HG02852 (cell line): ENCODE results near the gene TMPRSS3.

Source experiments
- ATAC-seq: cut with Tn5 transposase; IDR thresholded peaks from one replicate; pipeline ENCODE4 v1.9.1; 2021; ENCODE audit warnings: mild to moderate bottlenecking, moderate library complexity; ENCODE audit not compliant: unreplicated experiment

TMPRSS3 gene

DNA sequence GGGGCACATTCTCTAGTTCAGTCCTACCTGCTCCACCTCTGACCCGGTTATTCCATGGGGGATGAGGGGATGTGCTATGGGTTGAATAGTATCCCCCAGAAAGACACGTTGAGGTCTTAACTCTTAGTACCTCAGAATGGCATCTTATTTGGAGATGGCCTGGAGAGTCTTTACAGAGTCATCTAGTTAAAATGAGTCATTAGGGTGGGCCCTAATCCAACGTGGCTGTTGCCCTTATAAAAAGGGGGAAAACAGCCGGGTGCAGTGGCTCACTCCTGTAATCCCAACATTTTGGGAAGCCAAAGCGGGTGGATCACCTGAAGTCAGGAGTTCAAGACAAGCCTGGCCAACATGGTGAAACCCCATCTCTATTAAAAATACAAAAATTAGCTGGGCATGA, 5.7 kb downstream of the TMPRSS3 start:
- ATAC-seq = no peak

DNA sequence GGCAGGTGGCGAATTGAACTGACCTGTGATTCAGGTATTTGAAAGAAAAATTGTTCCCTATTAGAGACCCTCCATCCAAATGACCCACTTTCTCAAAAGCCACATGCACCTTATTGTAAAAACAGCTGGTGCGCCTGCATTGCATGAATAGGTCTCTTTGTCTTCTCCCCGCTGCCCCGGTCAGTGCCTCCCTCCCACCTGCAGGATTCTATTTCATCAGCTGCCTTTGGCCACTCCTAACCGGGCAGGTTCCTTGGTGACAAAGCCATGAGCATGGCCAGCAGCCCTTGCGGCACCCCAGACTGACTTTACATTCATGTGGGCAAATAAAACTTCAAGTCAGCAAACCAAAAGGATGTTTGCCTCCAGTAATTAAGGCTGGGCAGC, 6.4 kb downstream of the TMPRSS3 start:
- no peak for ATAC-seq

DNA sequence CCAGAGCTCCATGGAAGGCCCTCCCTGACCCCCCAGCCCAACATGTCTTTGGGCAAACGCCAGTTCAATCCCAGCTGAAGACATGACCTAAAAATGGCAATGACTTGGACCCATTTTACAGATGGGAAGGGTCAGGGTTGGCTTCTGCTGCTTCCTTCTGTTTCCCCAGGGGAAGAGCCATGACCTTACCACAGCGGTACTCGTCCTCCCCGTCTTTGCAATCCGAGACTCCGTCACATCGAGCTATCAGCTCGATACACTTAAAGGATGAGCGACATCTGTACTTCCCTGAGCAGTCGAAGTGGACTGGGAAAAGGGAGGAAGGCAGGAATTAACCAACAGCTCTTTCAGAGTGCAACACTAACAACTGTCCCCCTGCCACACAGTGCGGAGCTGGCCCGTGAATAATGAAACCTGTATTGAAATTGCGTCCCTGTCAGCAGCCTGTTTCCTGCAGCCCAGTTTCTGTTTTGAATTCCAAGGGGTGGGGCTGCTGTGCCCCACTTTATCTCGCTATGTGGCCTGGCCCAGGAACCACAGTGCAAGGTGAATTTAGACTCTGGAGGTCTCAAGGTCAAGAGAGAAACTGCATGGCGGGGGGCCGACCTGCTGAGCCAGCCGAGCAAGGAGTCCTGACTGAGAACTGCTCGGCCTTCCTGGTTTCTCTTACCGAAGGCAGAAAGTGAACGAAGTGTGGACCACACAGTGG, 7.0 kb downstream of the TMPRSS3 start:
- no peak for ATAC-seq

DNA sequence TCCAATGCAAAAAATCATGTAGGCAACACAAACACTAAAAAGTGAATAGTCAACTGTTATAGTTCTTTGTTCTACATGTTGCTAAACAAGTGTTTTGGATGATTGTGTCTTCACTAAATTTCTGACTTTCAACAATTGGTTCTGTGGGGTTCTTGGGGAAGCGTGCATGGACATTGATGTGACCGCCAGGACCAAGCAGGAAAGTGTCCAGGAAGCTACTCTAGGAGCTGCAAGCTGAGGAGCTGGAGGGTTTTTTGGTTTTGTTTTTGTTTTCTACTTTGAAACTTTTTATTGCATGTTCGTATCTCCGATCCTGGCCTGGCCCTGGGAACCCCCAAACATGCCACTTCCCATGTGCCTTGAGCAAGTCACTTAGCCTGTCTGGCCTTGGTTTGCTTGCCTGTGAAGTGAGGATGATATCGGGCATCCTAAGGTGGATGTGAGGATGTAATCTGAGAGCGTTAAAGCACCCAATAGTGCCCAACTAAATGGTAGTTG, 8.0 kb downstream of the TMPRSS3 start:
- ATAC-seq = no peak

- no peak for ATAC-seq
Observed at GRCh38 chr21:42387164-42387563, 8.7 kb downstream of the TMPRSS3 start.

GRCh38 chr21:42386034-42386591, 9.7 kb downstream of the TMPRSS3 start:
- ATAC-seq = no peak

DNA sequence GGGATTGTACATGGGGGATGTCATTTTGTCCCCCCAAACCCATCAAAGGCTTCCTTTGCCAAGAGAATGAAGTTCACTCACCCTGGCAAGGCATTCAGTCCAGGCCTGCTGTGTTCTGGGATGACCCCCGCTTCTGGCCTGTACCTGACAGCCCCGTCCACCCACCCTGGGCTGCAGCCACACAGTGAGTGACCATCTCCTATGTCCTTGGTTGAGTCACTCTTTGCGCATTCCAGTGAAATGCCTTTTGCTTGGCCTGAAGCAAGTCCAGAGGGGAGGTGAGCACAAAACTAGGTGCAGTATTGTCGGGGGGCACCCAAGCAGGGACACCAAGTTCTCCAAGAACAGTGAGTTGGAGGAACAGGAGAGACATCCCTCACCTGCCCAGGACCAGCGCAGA, 10.2 kb downstream of the TMPRSS3 start:
- ATAC-seq = no peak

- ATAC-seq = no peak
Observed at GRCh38 chr21:42384989-42385388, 10.9 kb downstream of the TMPRSS3 start.

DNA sequence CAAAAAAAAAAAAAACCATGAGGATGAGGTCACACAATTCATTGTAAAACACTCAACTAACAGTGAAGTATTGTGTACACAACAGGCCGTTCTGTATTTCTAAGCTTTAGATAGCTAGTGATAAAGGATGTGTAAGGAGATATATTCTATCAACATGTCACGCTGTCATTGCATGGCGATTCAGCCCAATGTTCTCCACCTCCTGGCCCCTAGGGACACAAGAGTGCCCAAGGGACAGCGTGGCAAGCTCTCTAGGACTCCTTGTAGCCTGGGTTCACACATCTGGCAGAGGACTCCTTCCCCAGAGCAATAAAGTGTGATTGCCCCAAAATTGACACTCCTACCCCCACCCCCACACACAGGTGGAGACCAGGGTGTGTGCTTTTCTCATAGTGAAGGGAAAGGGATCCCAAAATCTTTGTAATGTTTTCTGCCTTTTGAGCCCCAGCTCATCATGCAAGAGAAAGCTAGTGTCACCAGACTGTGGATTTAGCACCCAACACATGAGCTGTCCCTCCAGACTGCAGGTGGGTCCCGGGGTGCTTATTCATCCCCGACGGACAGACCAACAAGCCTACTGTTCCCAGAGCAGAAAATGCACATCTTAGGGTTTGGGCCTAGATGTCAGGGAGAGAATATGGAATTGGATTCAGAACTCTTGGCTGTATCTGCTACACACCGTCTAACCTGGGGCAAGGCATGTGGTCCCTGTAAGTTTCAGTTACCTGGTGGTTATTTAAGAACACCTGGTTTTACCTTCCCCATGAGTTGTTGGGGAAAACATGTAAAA, 11.5 kb downstream of the TMPRSS3 start:
- no peak for ATAC-seq

- ATAC-seq = no peak
Observed at GRCh38 chr21:42383331-42383730, 12.5 kb downstream of the TMPRSS3 start.

DNA sequence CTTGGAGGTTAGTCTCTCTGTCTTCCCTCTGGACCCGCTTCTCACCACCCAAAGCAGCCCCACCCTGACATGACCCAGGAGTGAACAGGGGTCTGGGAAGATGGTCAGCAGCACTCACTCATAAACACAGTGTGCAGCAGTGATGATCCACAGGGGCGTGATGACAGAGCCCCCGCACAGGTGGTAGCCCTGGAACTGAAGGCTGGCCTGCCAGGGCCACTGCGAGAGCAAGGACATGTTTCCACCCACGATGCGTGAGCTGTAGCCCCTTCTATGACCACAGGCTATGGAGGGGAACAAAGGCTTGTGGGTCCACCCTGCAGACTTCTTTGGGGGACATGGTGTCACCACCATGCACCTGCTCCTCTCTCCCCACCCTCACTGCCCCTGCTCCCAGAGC, 12.9 kb downstream of the TMPRSS3 start:
- ATAC-seq = no peak

GRCh38 chr21:42381347-42381984, 14.4 kb downstream of the TMPRSS3 start:
- no peak for ATAC-seq

- no peak for ATAC-seq
Observed at GRCh38 chr21:42379426-42380215, 16.2 kb downstream of the TMPRSS3 start.

GRCh38 chr21:42378418-42378817, 17.4 kb downstream of the TMPRSS3 start:
- no peak for ATAC-seq

DNA sequence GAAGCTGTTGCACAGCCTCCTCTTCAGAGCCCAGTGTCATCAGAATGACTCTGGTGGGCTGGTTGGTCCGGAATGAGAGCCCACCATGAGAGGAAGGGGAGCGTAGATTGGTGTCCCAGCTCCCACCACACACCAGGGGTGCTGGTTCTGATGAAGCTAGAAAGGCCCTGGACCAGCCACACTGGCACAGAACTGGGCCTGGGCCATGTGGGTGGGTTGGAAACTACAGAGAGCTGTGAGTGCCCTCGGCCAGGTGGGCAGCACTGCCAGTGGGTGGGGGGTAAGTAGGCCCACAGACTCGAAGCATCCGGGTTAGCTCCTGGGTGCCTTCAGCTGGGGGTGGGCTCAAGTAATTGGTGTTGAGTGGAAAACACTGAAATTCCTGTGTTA, 17.9 kb downstream of the TMPRSS3 start:
- no peak for ATAC-seq

GRCh38 chr21:42377211-42377950, 18.5 kb downstream of the TMPRSS3 start:
- ATAC-seq = no peak

DNA sequence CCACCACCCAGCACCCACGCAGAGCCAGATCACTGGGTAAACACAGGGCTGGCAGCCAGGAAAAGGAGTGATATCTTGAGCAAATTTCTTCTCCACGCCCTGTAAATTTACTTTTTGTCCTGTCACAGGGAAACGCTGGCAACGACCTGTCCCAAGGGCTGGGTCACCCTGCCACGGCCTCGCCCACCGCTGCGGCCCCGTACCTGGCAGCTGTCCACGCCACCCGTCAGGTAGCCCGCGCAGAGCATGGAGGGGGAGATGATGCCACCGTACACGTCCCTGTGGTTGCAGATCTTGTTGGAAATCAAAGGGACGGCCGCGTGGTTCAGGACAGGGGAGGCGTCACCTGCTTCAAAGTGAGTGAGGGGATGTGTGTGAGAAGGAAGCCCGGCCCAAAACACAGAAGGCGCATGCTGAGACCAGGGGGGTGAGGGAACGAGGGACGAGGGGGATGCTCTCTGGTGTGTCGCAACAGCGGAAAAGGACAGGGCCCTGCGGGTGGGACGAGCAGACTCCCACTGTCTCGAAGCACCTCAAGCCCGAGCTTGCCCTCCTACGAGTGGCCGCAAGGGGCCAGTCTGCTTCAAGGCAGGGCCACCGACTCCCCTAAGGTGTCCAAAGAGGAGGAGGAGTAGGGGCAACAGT, 19.4 kb downstream of the TMPRSS3 start:
- ATAC-seq = no peak

GRCh38 chr21:42375966-42376337, 19.9 kb downstream of the TMPRSS3 start:
- no peak for ATAC-seq

DNA sequence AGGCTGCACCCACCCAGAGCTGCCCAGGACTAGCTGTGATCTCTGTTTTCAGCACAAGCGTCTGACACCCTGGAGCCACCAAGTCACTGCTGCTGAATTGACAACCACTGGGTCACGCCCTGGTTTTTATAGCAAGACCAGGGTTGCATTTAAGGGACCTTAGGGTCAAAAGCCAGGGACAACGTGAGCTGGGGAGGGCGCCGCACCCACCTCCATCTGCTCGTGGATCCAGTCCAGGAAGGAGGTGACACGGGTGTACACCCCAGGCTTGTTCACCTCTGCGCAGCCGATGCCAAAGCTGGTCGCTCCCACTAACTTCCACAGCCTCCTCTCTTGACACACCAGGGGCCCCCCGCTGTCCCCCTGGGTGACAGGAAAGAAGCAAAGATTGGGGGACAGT, 20.3 kb downstream of the TMPRSS3 start:
- ATAC-seq = no peak
